Osteoblast (primary cell): ENCODE data around the gene FHIT. TPM values are rescaled to one million over a fixed set of nuclear protein-coding genes. Genes with fewer than 3 reads are reported as not detected.
A peak's percentile ranks its signal among the peaks of the same experiment; 100 is the strongest.

Experiments used
- DNase-seq: peaks from one replicate; pipeline ENCODE4 v3.0.0; 2011; ENCODE audit warnings: low spot score, mixed read lengths; ENCODE audit not compliant: insufficient read length; ENCODE audit errors: missing footprints
- H2AFZ ChIP-seq: 2 replicates; pipeline ENCODE4 v1.6.0; 2011; ENCODE audit warnings: mild to moderate bottlenecking, low read length
- H3K27ac ChIP-seq: 2 replicates; pipeline ENCODE4 v1.5.1; 2011; ENCODE audit warnings: mild to moderate bottlenecking, low read depth, low read length, moderate library complexity
- H3K27me3 ChIP-seq: 2 replicates; pipeline ENCODE4 v1.6.0; 2012; ENCODE audit warnings: mild to moderate bottlenecking, control low read depth, inconsistent platforms, low read length, moderate library complexity; ENCODE audit not compliant: insufficient read depth
- H3K36me3 ChIP-seq: 2 replicates; pipeline ENCODE4 v1.5.1; 2011; ENCODE audit warnings: mild to moderate bottlenecking, low read length, control low read depth, moderate library complexity; ENCODE audit not compliant: insufficient read depth
- H3K4me1 ChIP-seq: 2 replicates; pipeline ENCODE4 v1.5.1; 2011; ENCODE audit warnings: mild to moderate bottlenecking, low read length, control low read depth, moderate library complexity; ENCODE audit not compliant: insufficient read depth
- H3K4me2 ChIP-seq: 2 replicates; pipeline ENCODE4 v1.6.0; 2011; ENCODE audit warnings: mild to moderate bottlenecking, low read length; ENCODE audit not compliant: insufficient read depth
- H3K4me3 ChIP-seq: fragments of 200-600 bp; sonication (generic); 3 replicates; pipeline ENCODE4 v1.5.1; 2012; ENCODE audit warnings: mild to moderate bottlenecking, low read length, inconsistent platforms; ENCODE audit not compliant: insufficient read depth
- H3K79me2 ChIP-seq: 2 replicates; pipeline ENCODE4 v1.6.0; 2012; ENCODE audit warnings: mild to moderate bottlenecking, low read length, control low read depth, inconsistent platforms; ENCODE audit not compliant: insufficient read depth
- H3K9me3 ChIP-seq: 2 replicates; pipeline ENCODE4 v1.5.1; 2011; ENCODE audit warnings: low read depth, low read length, control low read depth
- H4K20me1 ChIP-seq: 2 replicates; pipeline ENCODE4 v1.6.0; 2012; ENCODE audit warnings: mild to moderate bottlenecking, low read length, control low read depth; ENCODE audit not compliant: insufficient read depth
- CTCF ChIP-seq: IDR thresholded peaks from 2 replicates; pipeline ENCODE4 v1.5.1; 2011; ENCODE audit warnings: mild to moderate bottlenecking, low read depth, low read length, moderate library complexity; ENCODE audit errors: extremely low read depth
- total RNA-seq: library from RNA; depleted of rRNA; stranded (reverse); fragments of >200 nt; gene quantifications from 2 replicates; pipeline ENCODE4 v1.2.3, GENCODE V29; 2012

FHIT gene
- total RNA-seq, 1 donor: 3.3 TPM

GRCh38 chr3:59775106-59775505 is 1476.1 kb downstream of the FHIT start:
- Histone ChIP-seq H4K20me1 (no peaks in the 10 kb centered on the region), H3K4me1 (peaks cover 34% of the 10 kb centered on the region), H3K27me3 (no peaks in the 10 kb centered on the region), H3K4me3 (no peak overlapping the region), H3K4me2 (peak overlapping the region; percentile 65), H3K79me2 (no peaks in the 10 kb centered on the region), H2AFZ (no peak overlapping the region), H3K36me3 (no peaks in the 10 kb centered on the region), H3K27ac (peak overlapping the region; percentile 79), H3K9me3 (no peaks in the 10 kb centered on the region)
- no peak for DNase-seq
- no peak for TF ChIP-seq CTCF

- H3K9me3 ChIP-seq: no peaks in the 10 kb centered on the region
- H2AFZ ChIP-seq: no peak overlapping the region
- no peak for TF ChIP-seq CTCF
- H3K36me3 ChIP-seq: no peaks in the 10 kb centered on the region
- H3K4me1 ChIP-seq: peaks cover 34% of the 10 kb centered on the region
- H3K79me2 ChIP-seq: no peaks in the 10 kb centered on the region
- no peaks in the 10 kb centered on the region for H4K20me1 ChIP-seq
- DNase-seq: peak; percentile 59
- H3K4me2 ChIP-seq: peak overlapping the region; percentile 65
- H3K27me3 ChIP-seq: no peaks in the 10 kb centered on the region
- no peak overlapping the region for H3K4me3 ChIP-seq
- H3K27ac ChIP-seq: peak overlapping the region; percentile 79
Observed at GRCh38 chr3:59774634-59775033, 1476.6 kb downstream of the FHIT start.

- Histone ChIP-seq H3K4me1 (peaks cover 34% of the 10 kb centered on the region), H4K20me1 (no peaks in the 10 kb centered on the region), H3K4me3 (no peak overlapping the region), H3K36me3 (no peaks in the 10 kb centered on the region), H3K4me2 (no peak overlapping the region), H3K79me2 (no peaks in the 10 kb centered on the region), H3K27ac (peak overlapping the region; percentile 79), H2AFZ (no peak overlapping the region), H3K27me3 (no peaks in the 10 kb centered on the region), H3K9me3 (no peaks in the 10 kb centered on the region)
- no peak for DNase-seq
- TF ChIP-seq CTCF: no peak
Observed at GRCh38 chr3:59774000-59774399, 1477.3 kb downstream of the FHIT start.

GRCh38 chr3:59772416-59773408 is 1478.5 kb downstream of the FHIT start:
- Histone ChIP-seq H3K4me2 (peak overlapping the region; percentile 20), H4K20me1 (no peaks in the 10 kb centered on the region), H3K36me3 (no peaks in the 10 kb centered on the region), H3K27me3 (no peaks in the 10 kb centered on the region), H3K79me2 (no peaks in the 10 kb centered on the region), H3K27ac (peak overlapping the region; percentile 72), H3K9me3 (no peaks in the 10 kb centered on the region), H3K4me1 (peaks cover 34% of the 10 kb centered on the region), H3K4me3 (no peak overlapping the region), H2AFZ (no peak overlapping the region)
- TF ChIP-seq CTCF: no peak
- DNase-seq: no peak
